ENCODE results near the gene OR6A2.
"Not testable (repeated sequence)": the region's sequence is repeated elsewhere in the genome, so short reads cannot be mapped to it uniquely, and the experiment has no call there.

Gene OR6A2

GRCh38 chr11:6799402-6799801 lies at the start of gene OR6A2:
Gene OR6A2, minus strand, starts transcription at chr11:6799689. Its CDS starts 3,981 bp downstream, at chr11:6795708.
- no peak for DNase-seq (ENCODE audit: low read depth)

- no peak for DNase-seq (ENCODE audit: low read depth)
Observed at GRCh38 chr11:6845383-6845782, 45.9 kb upstream of the OR6A2 start, which contains the start of gene OR10A5. Gene OR10A5, plus strand, starts transcription at chr11:6845683. Its CDS starts 0 bp downstream, at chr11:6845683.

- no peak for DNase-seq (ENCODE audit: low read depth)
Observed at GRCh38 chr11:6844356-6844755, 44.9 kb upstream of the OR6A2 start.

- no peak for DNase-seq (ENCODE audit: low read depth)
Observed at GRCh38 chr11:6843670-6844069, 44.2 kb upstream of the OR6A2 start.

GRCh38 chr11:6841694-6842093 lies 42.2 kb upstream of the OR6A2 start:
- no peak for DNase-seq (ENCODE audit: low read depth)

GRCh38 chr11:6834021-6834420 lies 34.5 kb upstream of the OR6A2 start:
- no peak for DNase-seq (ENCODE audit: low read depth)

- no peak for DNase-seq (ENCODE audit: low read depth)
Observed at GRCh38 chr11:6833356-6833755, 33.9 kb upstream of the OR6A2 start.

GRCh38 chr11:6828103-6828502 lies 28.6 kb upstream of the OR6A2 start:
- no peak for DNase-seq (ENCODE audit: low read depth)

GRCh38 chr11:6825231-6825744 lies 25.8 kb upstream of the OR6A2 start:
- no peak for DNase-seq (ENCODE audit: low read depth)

GRCh38 chr11:6824136-6824823 lies 24.8 kb upstream of the OR6A2 start:
- DNase-seq (ENCODE audit: low read depth): no peak

GRCh38 chr11:6818967-6819366 lies 19.5 kb upstream of the OR6A2 start:
- DNase-seq (ENCODE audit: low read depth): no peak

- DNase-seq (ENCODE audit: low read depth): no peak
Observed at GRCh38 chr11:6817694-6818093, 18.2 kb upstream of the OR6A2 start.

- DNase-seq (ENCODE audit: low read depth): no peak
Observed at GRCh38 chr11:6813656-6814055, 14.2 kb upstream of the OR6A2 start.

- peak; percentile 9 for DNase-seq (ENCODE audit: low read depth)
Observed at GRCh38 chr11:6812390-6813005, 13.0 kb upstream of the OR6A2 start.

- not testable (repeated sequence) for DNase-seq (ENCODE audit: low read depth)
Observed at GRCh38 chr11:6801075-6801474, 1.6 kb upstream of the OR6A2 start.

GRCh38 chr11:6794639-6795038 lies 4.8 kb downstream of the OR6A2 start:
- no peak for DNase-seq (ENCODE audit: low read depth)

- DNase-seq (ENCODE audit: low read depth): no peak
Observed at GRCh38 chr11:6790546-6790945, 8.9 kb downstream of the OR6A2 start.

- no peak for DNase-seq (ENCODE audit: low read depth)
Observed at GRCh38 chr11:6782720-6783119, 16.8 kb downstream of the OR6A2 start, which contains the start of gene OR2AG1. Gene OR2AG1, plus strand, starts transcription at chr11:6783020. Its CDS starts 2,018 bp downstream, at chr11:6785038.

- DNase-seq (ENCODE audit: low read depth): no peak
Observed at GRCh38 chr11:6780829-6781228, 18.7 kb downstream of the OR6A2 start.

- no peak for DNase-seq (ENCODE audit: low read depth)
Observed at GRCh38 chr11:6778518-6778917, 21.0 kb downstream of the OR6A2 start.

- no peak for DNase-seq (ENCODE audit: low read depth)
Observed at GRCh38 chr11:6771926-6772893, 27.3 kb downstream of the OR6A2 start, which contains the start of gene OR2AG2. Gene OR2AG2, minus strand, starts transcription at chr11:6771976. Its CDS starts 3,019 bp downstream, at chr11:6768957.

- peak; percentile 29 for DNase-seq (ENCODE audit: low read depth)
Observed at GRCh38 chr11:6757373-6757967, 42.0 kb downstream of the OR6A2 start.

All from fibroblast of the conjunctiva (primary cell).